G401 (cell line): ENCODE results near the gene COL19A1. TPM values are rescaled to one million over a fixed set of nuclear protein-coding genes. Genes with fewer than 3 reads are reported as not detected.

ENCODE experiments used
- DNase-seq: peaks from one replicate; pipeline ENCODE4 v3.0.0-alpha.2; 2015; ENCODE audit warnings: low spot score
- in situ Hi-C: cut with HindIII; loops from 2 replicates; pipeline ENCODE4 v1.10.0; 2016; ENCODE audit warnings: low sequenced_read_pairs, mixed read lengths
- total RNA-seq: library from RNA; depleted of rRNA; stranded (reverse); fragments of >200 nt; shearing (Covaris generic); gene quantifications from 2 replicates; pipeline ENCODE4 v1.2.3, GENCODE V29; 2014

COL19A1 gene
- total RNA-seq, 1 experiment from 2014 or later, result not detected

DNA sequence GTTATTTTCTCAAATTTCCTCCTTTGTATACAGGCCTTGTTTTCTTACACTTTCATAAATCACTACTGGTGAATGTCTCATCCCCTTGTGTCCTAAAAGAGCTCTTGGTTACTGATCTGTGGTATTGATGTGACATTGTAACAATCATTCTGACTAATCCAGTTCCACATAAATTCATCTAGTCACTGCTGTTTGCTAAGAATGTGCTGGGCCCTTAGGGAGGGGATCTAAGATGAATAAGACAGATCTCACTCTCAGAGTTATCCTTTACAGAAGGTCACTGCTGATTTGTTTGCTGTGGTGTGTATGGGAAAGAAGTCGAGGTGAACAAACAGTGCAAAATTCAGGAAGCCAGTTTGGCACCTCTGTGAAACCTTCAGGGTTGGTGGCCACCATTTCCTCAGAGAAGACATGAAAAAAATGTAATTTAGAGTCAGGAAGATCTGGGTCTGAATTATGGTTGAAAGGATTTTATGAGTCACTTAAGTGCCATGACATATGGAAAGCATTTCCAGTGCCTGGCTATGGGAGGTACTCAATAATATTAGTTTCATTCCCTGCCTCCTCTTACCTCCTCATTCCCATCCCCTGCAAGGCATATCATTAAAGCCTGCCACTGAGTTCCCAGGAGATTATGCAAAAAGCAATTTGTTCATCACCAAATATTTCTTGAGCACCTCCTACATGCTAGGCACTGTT is 314.7 kb downstream of the COL19A1 start:
- in situ Hi-C loops, result no loop called here
- no peak for DNase-seq

DNA sequence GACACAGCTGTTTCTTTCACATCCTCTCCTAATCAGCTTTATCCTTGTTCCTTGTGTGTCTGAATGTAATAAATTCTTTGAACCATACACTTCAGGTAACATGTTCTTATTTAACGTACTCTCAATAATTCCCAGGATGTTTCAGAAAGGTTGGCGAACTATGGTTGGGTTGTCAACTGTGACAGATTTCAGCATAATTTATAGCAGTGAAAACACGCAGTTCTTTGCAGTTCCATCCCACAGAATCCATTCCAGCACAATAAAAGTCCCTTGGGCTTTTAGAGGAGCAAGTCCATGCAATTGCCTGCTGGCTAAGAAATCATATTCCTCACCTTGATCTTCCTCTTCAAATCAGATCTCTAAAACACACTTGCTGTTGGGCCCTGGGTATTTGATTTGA is 317.2 kb downstream of the COL19A1 start:
- DNase-seq, result no peak
- in situ Hi-C loops, result no loop called here

- in situ Hi-C loops, result no loop called here
- no peak for DNase-seq
Measured at GRCh38 chr6:70184723-70185122, 318.4 kb downstream of the COL19A1 start.

- in situ Hi-C loops, result no loop called here
- no peak for DNase-seq
Measured at GRCh38 chr6:70186461-70186860, 320.1 kb downstream of the COL19A1 start.

DNA sequence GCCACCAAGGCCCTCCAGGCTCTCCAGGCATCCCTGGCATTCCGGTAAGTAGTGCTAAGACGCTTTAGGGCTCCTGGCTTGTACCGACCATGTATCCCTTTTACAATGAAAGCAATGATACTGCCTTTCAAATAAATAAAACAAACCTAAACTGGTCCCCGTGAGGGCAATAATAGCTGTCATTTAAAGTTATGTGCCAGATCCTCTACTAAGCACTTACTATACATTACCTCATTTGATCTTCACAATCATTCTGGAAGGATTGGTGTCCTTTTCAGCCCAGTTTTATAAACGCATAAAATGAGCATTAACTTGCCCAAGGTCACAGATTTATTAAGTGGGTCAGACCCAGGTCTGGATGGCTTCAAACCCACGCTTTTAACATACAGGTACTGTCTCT is 321.8 kb downstream of the COL19A1 start:
- in situ Hi-C loops, result no loop called here
- DNase-seq, result no peak

DNA sequence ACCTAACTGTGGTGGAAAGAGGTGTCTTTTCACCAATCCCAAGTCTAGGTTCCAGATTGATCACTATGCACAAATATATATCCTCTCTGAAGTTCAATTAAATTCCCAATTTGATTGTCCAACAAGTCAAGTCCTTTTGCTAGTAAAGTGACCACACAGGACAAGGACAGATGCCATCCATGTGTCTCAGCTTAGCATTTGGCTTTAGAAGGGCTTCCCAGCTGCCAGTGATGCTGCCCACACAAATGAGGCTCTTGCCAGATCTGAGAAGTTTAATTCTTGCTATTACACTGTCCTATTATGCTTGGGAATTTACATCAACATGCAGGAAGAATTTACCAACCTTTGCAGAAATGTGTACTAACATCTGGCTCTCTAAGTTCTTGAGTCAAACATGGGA is 328.1 kb downstream of the COL19A1 start:
- in situ Hi-C loops, result no loop called here
- no peak for DNase-seq

- DNase-seq, result no peak
- in situ Hi-C loops, result no loop called here
Measured at GRCh38 chr6:70196531-70196930, 330.2 kb downstream of the COL19A1 start.

GRCh38 chr6:70198785-70199184 is 332.4 kb downstream of the COL19A1 start:
- in situ Hi-C loops, result no loop called here
- no peak for DNase-seq

GRCh38 chr6:70208235-70208790 is 342.0 kb downstream of the COL19A1 start:
- in situ Hi-C loops, result no loop called here
- no peak for DNase-seq

DNA sequence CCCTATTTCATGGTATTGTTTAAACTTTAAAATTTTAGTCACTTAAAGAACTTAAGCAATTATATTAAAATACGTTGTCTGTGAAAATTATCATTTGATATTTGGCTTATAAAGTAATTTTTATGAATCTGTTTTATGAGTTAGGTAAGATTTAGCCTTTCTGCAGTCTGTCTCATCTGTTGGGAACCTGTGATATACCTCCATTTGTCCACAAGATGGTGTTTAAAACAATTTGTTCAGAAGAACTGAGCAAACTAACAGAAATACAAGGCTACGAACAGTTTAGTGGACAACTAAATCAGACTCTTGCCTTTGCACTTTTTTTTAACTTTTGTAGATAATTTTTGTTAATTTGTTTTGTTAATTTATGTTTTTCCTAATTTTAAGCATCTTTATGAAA is 344.1 kb downstream of the COL19A1 start:
- peak; percentile 14 for DNase-seq
- in situ Hi-C loops, result no loop called here

GRCh38 chr6:70215460-70216108 is 349.2 kb downstream of the COL19A1 start:
- in situ Hi-C loops, result no loop called here
- DNase-seq, result no peak

GRCh38 chr6:70216767-70217166 is 350.4 kb downstream of the COL19A1 start:
- DNase-seq, result no peak
- in situ Hi-C loops, result no loop called here

DNA sequence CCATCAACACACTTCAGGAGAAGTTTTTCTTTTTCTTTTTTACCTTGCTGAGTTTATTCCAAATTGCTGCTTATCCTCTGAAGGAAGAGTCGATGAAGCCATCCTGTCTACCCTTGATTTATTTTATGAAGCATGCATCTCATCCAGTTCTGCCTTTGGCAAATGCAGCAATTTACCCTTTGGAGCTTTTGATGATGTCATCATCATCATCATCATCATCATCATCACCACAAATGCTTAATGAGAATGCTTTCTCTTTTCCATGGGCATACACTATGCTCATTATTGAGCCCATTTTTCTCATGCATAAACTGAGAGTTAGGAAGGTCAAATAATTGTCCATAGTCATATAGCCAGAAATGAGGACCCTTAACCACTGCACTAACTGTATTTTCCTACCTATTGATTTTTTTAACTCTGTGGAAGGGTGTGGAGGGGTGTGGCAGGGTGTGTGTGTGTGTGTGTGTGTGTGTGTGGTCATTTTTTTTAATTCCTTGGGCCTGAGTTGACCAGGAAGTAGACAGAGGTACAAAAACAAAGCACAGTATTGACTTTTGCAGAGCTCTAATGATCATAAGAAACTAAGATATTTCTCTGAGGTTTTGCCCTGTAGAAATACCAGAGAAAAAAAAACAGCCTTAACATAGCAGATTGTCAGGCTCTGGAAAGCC is 353.7 kb downstream of the COL19A1 start:
- no peak for DNase-seq
- in situ Hi-C loops, result no loop called here

DNA sequence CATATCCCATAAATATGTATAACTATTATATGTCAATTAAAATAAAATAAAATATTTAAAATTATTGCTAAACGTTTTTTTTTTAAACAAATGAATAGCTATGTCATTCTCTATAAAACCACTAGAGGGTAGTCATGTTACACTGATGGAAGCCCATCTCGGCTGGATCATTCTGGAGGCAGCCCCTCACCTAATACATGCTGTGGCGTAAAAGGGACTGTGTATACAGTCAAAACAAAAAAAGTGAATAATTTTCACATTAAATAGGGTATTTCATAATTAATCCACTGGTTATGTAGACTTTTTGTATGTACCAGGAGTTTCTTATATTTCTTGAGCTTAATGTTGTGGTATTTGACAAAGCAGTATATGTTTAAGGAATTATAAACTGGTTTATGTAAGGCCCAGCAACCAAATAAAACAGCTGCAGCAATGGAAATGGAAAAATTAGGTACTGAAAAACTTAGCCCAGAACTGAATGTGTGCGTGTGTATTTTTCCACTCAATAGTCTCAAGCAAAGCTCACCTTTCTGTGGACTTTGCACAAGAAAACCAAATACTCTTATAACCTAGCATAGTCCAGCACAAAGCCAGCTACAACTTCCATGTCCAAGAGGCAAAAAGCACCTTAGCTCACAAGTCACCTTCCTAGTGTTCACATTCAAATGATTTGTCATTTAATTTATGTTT is 354.8 kb downstream of the COL19A1 start:
- in situ Hi-C loops, result no loop called here

GRCh38 chr6:70221715-70222438 is 355.5 kb downstream of the COL19A1 start:
- in situ Hi-C loops, result no loop called here
- no peak for DNase-seq

More for the DNA sequence above, 354.8 kb downstream of the COL19A1 start:
- peak; percentile 41 for DNase-seq

DNA sequence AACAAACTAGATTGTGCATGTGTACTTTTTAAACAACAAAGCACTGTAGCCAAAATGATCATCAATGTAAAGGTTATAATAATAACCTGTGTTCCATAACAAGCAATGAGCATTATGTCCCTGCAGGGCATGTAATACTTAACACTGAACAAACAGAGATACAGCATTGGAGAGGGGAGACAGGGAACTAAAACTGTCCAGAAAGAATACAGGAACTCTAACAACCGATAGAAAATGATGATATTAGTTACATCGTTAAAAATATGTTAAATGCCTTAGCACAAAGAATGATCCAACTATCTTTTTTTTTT is 356.0 kb downstream of the COL19A1 start:
- no peak for DNase-seq
- in situ Hi-C loops, result no loop called here

GRCh38 chr6:70225055-70225454 is 358.7 kb downstream of the COL19A1 start:
- DNase-seq, result no peak
- in situ Hi-C loops, result no loop called here

- no peak for DNase-seq
- in situ Hi-C loops, result no loop called here
Measured at GRCh38 chr6:70231311-70231710, 365.0 kb downstream of the COL19A1 start.

GRCh38 chr6:70234561-70235236 is 368.3 kb downstream of the COL19A1 start:
- DNase-seq, result no peak
- in situ Hi-C loops, result no loop called here
